ENCODE data around the gene PTPRD. TPM values are rescaled to one million over a fixed set of nuclear protein-coding genes. Genes with fewer than 3 reads are reported as not detected.

Gene PTPRD
- total RNA-seq, 1 experiment from 2014 or later = not detected

GRCh38 chr9:10059044-10059443 lies 553.8 kb downstream of the PTPRD start:
- Histone ChIP-seq H3K36me3 (ENCODE audit: control insufficient read depth, insufficient read depth, low read length) (no peaks in the 10 kb centered on the region), H3K27ac (ENCODE audit: low read length) (no peak overlapping the region), H3K4me1 (ENCODE audit: control insufficient read depth, insufficient read depth, low read length) (no peaks in the 10 kb centered on the region), H3K27me3 (ENCODE audit: control insufficient read depth, insufficient read depth, low read length) (no peaks in the 10 kb centered on the region), H3K4me3 (ENCODE audit: low read depth in 2 of 2, low read length in 2 of 2) (no peak overlapping the region), H3K9me3 (ENCODE audit: control insufficient read depth, insufficient read depth, low read depth, low read length) (no peaks in the 10 kb centered on the region)
- no peak for DNase-seq (ENCODE audit: low read depth, low spot score)
- in situ Hi-C loops (cut with HindIII; ENCODE audit: low pct_unique_long_range_greater_than_20kb, low sequenced_read_pairs) = no loop called here
- no peak for TF ChIP-seq SIN3A (IDR thresholded peaks at IDR 0.05; ENCODE audit: borderline replicate concordance, insufficient read depth, low read depth, low read length)
- TF ChIP-seq CTCF (IDR thresholded peaks at IDR 0.05) = no peak
- no peak for TF ChIP-seq POLR2AphosphoS5 (IDR thresholded peaks at IDR 0.05; ENCODE audit: low read depth, low read length)
- TF ChIP-seq REST (IDR thresholded peaks at IDR 0.05; ENCODE audit: insufficient read depth in 1 of 2, low read depth in 2 of 2, low read length in 1 of 2) = no peak
- TF ChIP-seq TCF7L2 (IDR thresholded peaks at IDR 0.05; ENCODE audit: low read depth, low read length) = no peak
- no TSS peak for BruUV-seq (replicated peaks)
- intact Hi-C loops (cut with micrococcal nuclease; ENCODE audit: unreplicated experiment) = no loop called here
- ChIA-PET POLR2A (no interaction called here), CTCF (no interaction called here)
- no peak for ATAC-seq

DNA sequence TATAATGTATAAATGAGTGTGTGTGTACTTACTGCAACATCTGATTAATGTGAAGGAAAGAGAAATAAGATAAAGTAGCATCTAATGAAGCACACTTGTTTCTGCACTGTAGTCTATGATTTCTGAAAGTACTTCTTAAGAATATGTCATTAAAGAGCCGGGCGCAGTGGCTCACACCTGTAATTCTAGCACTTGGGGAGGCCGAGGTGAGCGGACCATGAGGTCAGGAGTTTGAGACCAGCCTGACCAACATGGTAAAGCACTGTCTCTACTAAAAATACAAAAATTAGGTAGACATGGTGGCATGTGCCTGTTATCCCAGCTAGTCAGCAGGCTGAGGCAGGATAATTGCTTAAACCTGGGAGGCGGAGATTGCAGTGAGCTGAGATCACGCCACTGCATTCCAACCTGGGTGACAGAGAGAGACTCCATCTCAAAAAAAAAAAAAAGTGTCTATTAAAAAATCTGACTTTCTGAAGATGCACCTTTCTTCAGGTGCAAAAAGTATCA lies 556.9 kb downstream of the PTPRD start:
- in situ Hi-C loops (cut with HindIII; ENCODE audit: low pct_unique_long_range_greater_than_20kb, low sequenced_read_pairs) (no loop called here), intact Hi-C loops (cut with micrococcal nuclease; ENCODE audit: unreplicated experiment) (no loop called here)
- POLR2A ChIA-PET = no interaction called here
- TF ChIP-seq CTCF (IDR thresholded peaks at IDR 0.05) = no peak
- no peak for TF ChIP-seq POLR2AphosphoS5 (IDR thresholded peaks at IDR 0.05; ENCODE audit: low read depth, low read length)
- TF ChIP-seq TCF7L2 (IDR thresholded peaks at IDR 0.05; ENCODE audit: low read depth, low read length) = no peak
- TF ChIP-seq REST (IDR thresholded peaks at IDR 0.05; ENCODE audit: insufficient read depth in 1 of 2, low read depth in 2 of 2, low read length in 1 of 2) = no peak
- TF ChIP-seq SIN3A (IDR thresholded peaks at IDR 0.05; ENCODE audit: borderline replicate concordance, insufficient read depth, low read depth, low read length) = no peak
- no peaks in the 10 kb centered on the region for H3K36me3 ChIP-seq (ENCODE audit: control insufficient read depth, insufficient read depth, low read length)
- BruUV-seq (replicated peaks) = no TSS peak
- CTCF ChIA-PET = no interaction called here
- H3K27ac ChIP-seq (ENCODE audit: low read length) = no peak overlapping the region
- no peak for DNase-seq (ENCODE audit: low read depth, low spot score)
- no peaks in the 10 kb centered on the region for H3K9me3 ChIP-seq (ENCODE audit: control insufficient read depth, insufficient read depth, low read depth, low read length)
- no peaks in the 10 kb centered on the region for H3K27me3 ChIP-seq (ENCODE audit: control insufficient read depth, insufficient read depth, low read length)
- H3K4me1 ChIP-seq (ENCODE audit: control insufficient read depth, insufficient read depth, low read length) = no peaks in the 10 kb centered on the region
- H3K4me3 ChIP-seq (ENCODE audit: low read depth in 2 of 2, low read length in 2 of 2) = no peak overlapping the region
- ATAC-seq = no peak
